Measurements from ENCODE around the gene TTLL12. TPM values are rescaled to one million over a fixed set of nuclear protein-coding genes. Genes with fewer than 3 reads are reported as not detected.

The TTLL12 gene
- total RNA-seq, 1 experiment from 2014 or later = 63.4 TPM

GRCh38 chr22:43188829-43189545 is 2.1 kb upstream of the TTLL12 start:
- H3K9me3 Mint-ChIP-seq (ENCODE audit: low read depth, unreplicated experiment) = peaks cover 2% of the 10 kb centered on the region

DNA sequence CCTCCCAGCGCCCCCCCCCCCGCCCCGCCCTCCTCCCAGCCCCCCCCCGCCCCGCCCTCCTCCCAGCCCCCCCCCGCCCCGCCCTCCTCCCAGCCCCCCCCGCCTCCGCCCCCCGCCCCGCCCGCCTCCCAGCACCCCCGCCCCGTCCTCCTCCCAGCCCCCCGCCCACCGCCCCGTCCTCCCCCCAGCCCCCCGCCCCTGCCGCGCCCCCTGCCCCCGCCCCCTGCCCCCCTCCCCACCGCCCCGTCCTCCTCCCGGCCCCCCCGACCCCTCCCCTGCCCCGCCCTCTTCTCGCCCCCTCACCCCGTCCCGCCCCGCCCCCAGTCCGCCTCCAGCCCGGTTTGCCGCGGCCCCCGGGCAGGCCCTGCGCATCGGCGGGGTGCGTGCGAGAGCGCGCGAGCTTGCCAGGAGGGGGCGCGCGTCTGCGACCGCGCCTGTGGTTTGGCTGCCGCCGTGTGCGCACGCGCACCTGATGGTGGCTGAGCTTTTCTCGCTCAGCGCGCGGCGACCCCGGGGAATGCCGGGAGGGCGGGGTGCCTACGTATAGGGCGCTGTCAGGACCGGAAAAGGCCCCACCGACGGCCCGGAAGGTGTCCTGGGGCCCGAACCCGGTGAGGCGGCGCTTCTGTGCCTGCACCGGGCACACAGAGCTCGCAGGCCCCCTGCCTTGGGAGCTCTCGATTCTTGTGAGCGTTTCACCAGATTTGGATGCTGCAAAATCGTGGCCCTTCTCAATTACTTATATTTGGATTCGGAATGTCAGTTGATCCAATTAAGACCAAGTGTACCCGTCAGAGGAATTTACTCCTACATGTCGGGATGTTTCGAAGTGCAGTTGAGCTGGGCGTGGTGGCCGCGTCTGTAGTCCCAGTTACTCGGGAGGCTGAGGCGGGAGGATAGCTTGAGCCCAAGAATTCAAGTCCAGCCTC is 501 bp upstream of the TTLL12 start:
- Mint-ChIP-seq H3K4me3 (ENCODE audit: low read depth, unreplicated experiment) (peak overlapping the region; percentile 73), H3K27me3 (ENCODE audit: unreplicated experiment) (no peaks in the 10 kb centered on the region), H3K27ac (ENCODE audit: unreplicated experiment) (peak overlapping the region; percentile 87), H3K36me3 (ENCODE audit: insufficient read depth, unreplicated experiment) (peaks cover 37% of the 10 kb centered on the region), H3K4me1 (ENCODE audit: low read depth, unreplicated experiment) (peaks cover 27% of the 10 kb centered on the region), H3K9me3 (ENCODE audit: low read depth, unreplicated experiment) (peaks cover 2% of the 10 kb centered on the region)
- peak; percentile 98 for DNase-seq
- intact Hi-C loops (cut with micrococcal nuclease; ENCODE audit: unreplicated experiment) = no loop called here
- BruUV-seq (replicated peaks) = no TSS peak
- CTCF ChIA-PET = interaction anchor here (0.6 to 1.8 kb wide), 7 partner anchors 9 to 159 kb away, joined by 4 to 12 read pairs (median 6); no protein-coding TSS in a partner anchor
- TF ChIP-seq CTCF (IDR thresholded peaks at IDR 0.05; ENCODE audit: unreplicated experiment) = peak; percentile 60

More at GRCh38 chr22:43188829-43189545, 2.1 kb upstream of the TTLL12 start:
- TF ChIP-seq CTCF (IDR thresholded peaks at IDR 0.05; ENCODE audit: unreplicated experiment) = no peak
- H3K4me1 Mint-ChIP-seq (ENCODE audit: low read depth, unreplicated experiment) = peaks cover 18% of the 10 kb centered on the region
- no TSS peak for BruUV-seq (replicated peaks)
- CTCF ChIA-PET = no interaction called here
- intact Hi-C loops (cut with micrococcal nuclease; ENCODE audit: unreplicated experiment) = no loop called here
- DNase-seq = no peak
- peak overlapping the region; percentile 5 for H3K4me3 Mint-ChIP-seq (ENCODE audit: low read depth, unreplicated experiment)
- H3K36me3 Mint-ChIP-seq (ENCODE audit: insufficient read depth, unreplicated experiment) = peaks cover 37% of the 10 kb centered on the region
- no peaks in the 10 kb centered on the region for H3K27me3 Mint-ChIP-seq (ENCODE audit: unreplicated experiment)
- H3K27ac Mint-ChIP-seq (ENCODE audit: unreplicated experiment) = peak overlapping the region; percentile 40

DNA sequence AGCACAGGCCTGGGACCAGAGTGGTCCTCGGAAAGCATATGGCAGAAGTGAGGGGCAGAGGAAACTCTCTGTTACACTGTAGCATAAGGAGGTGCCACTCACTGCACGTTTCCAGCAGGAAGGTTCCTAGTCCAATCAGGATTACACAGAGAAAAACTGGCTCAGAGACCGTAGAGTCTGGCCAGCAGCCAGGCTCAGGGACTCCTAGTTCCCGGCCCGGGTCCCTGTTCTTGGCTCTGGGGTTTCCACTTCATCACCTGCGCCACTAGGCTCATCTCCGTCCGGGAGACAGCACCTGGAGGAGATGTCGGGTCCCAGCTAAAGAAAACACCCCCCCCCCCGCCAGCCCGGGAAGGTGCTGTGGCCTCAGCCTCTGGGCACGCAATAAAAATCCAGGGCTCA is 1.1 kb downstream of the TTLL12 start:
- Mint-ChIP-seq H3K4me1 (ENCODE audit: low read depth, unreplicated experiment) (peaks cover 27% of the 10 kb centered on the region), H3K4me3 (ENCODE audit: low read depth, unreplicated experiment) (peak overlapping the region; percentile 62), H3K9me3 (ENCODE audit: low read depth, unreplicated experiment) (peaks cover 1% of the 10 kb centered on the region), H3K27me3 (ENCODE audit: unreplicated experiment) (no peaks in the 10 kb centered on the region), H3K27ac (ENCODE audit: unreplicated experiment) (peak overlapping the region; percentile 42), H3K36me3 (ENCODE audit: insufficient read depth, unreplicated experiment) (peaks cover 42% of the 10 kb centered on the region)
- intact Hi-C loops (cut with micrococcal nuclease; ENCODE audit: unreplicated experiment) = no loop called here
- peak; percentile 37 for DNase-seq
- BruUV-seq (replicated peaks) = no TSS peak
- TF ChIP-seq CTCF (IDR thresholded peaks at IDR 0.05; ENCODE audit: unreplicated experiment) = no peak
- CTCF ChIA-PET = no interaction called here

GRCh38 chr22:43183496-43184277 is 3.2 kb downstream of the TTLL12 start:
- TF ChIP-seq CTCF (IDR thresholded peaks at IDR 0.05; ENCODE audit: unreplicated experiment) = no peak
- CTCF ChIA-PET = interaction anchor here (0.6 to 1.6 kb wide), 2 partner anchors 12 to 517 kb away, joined by 3 to 4 read pairs; no protein-coding TSS in a partner anchor
- peak overlapping the region; percentile 62 for H3K4me3 Mint-ChIP-seq (ENCODE audit: low read depth, unreplicated experiment)
- intact Hi-C loops (cut with micrococcal nuclease; ENCODE audit: unreplicated experiment) = no loop called here
- H3K27me3 Mint-ChIP-seq (ENCODE audit: unreplicated experiment) = no peaks in the 10 kb centered on the region
- peaks cover 27% of the 10 kb centered on the region for H3K4me1 Mint-ChIP-seq (ENCODE audit: low read depth, unreplicated experiment)
- H3K36me3 Mint-ChIP-seq (ENCODE audit: insufficient read depth, unreplicated experiment) = peaks cover 56% of the 10 kb centered on the region
- no TSS peak for BruUV-seq (replicated peaks)
- no peak for DNase-seq
- peak overlapping the region; percentile 28 for H3K27ac Mint-ChIP-seq (ENCODE audit: unreplicated experiment)
- no peaks in the 10 kb centered on the region for H3K9me3 Mint-ChIP-seq (ENCODE audit: low read depth, unreplicated experiment)

Measured in Calu3 (cell line).